GM21423 (cell line): Measurements from ENCODE around the gene MAP4.
"Not testable (repeated sequence)": the region's sequence is repeated elsewhere in the genome, so short reads cannot be mapped to it uniquely, and the experiment has no call there.

Experiments used
- ATAC-seq: cut with Tn5 transposase; IDR thresholded peaks from one replicate; pipeline ENCODE4 v1.9.1; 2021; ENCODE audit warnings: mild to moderate bottlenecking, moderate library complexity; ENCODE audit not compliant: unreplicated experiment

Gene MAP4, protein sequence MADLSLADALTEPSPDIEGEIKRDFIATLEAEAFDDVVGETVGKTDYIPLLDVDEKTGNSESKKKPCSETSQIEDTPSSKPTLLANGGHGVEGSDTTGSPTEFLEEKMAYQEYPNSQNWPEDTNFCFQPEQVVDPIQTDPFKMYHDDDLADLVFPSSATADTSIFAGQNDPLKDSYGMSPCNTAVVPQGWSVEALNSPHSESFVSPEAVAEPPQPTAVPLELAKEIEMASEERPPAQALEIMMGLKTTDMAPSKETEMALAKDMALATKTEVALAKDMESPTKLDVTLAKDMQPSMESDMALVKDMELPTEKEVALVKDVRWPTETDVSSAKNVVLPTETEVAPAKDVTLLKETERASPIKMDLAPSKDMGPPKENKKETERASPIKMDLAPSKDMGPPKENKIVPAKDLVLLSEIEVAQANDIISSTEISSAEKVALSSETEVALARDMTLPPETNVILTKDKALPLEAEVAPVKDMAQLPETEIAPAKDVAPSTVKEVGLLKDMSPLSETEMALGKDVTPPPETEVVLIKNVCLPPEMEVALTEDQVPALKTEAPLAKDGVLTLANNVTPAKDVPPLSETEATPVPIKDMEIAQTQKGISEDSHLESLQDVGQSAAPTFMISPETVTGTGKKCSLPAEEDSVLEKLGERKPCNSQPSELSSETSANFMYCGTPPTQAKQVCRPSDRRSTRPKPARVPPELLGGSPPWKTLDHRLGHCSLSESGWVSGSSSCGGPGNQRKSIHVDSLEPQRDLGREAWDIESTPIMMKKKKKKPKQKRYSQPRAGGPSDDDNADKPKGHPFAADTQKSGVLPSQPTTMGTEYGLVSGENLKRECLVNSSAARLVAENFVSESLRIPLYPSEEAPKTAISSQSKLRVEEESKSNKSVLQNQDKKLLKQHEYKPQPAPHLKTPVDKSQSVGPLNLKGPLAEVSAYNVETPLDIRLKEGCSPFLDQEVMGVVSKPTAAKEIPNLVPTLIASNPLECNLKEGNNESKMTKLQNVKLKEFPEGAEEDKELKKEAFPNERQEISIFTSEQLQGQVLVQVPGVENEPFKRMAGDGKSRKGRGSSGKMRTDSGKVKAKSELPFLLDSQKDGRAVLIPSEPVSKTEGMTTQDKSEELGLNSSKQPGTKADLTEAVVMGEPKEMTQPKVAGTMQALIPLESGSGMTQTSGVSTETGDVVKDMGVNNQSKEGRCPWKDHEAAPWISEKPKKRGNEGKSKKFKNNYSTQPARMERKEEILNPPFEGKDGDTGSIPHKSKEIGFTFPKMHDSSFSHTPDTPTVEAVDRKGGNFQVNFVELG (N-terminal part only)

GRCh38 chr3:48016301-48016973 lies at the start of gene MAP4:
Gene MAP4 (minus strand): TSS chr3:48016416. CDS start chr3:47998860, 17,556 bp downstream.
- ATAC-seq, result no peak

GRCh38 chr3:48065035-48065434 lies 48.8 kb upstream of the MAP4 start:
- ATAC-seq, result no peak

DNA sequence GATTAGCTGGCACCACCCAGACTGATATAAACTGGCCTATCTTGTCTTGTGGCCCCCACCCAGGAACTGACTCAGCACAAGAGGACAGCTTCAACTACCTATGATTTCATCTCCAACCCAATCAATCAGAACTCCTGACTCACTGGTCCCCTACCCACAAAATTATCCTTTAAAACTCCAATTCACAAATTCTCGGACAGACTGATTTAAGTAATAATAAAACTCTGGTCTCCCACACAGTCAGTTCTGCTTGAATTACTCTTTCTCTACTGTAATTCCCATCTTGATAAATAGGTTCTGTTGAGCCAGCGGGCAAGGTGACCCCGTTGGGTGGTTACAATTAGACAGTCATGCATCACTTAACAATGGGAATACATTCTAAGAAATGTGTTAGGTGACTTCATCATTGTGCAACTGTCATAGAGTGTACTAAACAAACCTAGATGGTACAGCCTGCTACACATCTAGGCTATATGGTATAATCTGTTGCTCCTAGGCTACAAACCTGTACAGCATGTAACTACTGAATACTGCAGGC lies 48.1 kb upstream of the MAP4 start:
- ATAC-seq, result no peak

DNA sequence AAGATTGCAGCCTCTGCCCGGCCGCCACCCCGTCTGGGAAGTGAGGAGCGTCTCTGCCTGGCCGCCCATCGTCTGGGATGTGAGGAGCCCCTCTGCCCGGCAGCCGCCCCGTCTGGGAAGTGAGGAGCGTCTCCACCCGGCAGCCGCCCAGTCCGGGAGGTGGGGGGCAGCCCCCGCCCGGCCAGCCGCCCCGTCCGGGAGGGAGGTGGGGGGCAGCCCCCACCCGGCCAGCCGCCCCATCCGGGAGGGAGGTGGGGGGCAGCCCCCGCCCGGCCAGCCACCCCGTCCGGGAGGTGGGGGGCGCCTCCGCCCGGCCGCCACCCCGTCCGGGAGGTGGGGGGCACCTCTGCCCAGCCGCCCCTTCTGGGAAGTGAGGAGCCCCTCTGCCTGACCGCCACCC lies 45.4 kb upstream of the MAP4 start:
- not testable (repeated sequence) for ATAC-seq

- ATAC-seq, result no peak
These were observed 41.9 kb upstream of the MAP4 start for GRCh38 chr3:48058091-48058490.

- no peak for ATAC-seq
These were observed 41.3 kb upstream of the MAP4 start for GRCh38 chr3:48057521-48057920.

DNA sequence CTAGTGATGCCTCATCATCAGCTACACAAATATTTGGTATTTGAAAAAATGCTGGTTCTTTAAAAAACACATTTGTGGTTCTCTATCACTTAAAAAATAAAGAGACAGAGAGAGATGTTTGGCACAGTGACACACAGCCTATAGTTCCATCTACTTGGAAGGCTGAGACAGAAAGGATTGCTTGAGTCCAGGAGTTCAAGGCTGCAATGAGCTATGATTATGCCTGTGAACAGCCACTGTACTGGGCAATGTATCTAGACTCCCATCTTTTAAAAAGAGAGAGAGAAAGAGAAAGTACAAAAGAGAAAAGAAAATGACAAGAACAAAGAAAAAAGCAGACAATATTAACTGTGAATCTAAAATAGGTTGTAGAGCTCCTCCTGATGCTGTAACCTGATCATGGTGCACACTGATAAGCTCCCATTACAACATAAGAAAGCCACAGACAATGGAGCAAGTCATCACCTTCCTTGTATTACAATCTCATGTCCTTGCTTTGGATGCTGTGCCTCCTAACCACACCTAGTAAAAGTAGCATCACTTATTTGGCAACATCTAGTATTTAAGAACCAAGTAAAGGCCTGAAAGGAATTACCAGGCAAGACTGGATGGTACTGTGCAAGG lies 31.7 kb upstream of the MAP4 start:
- no peak for ATAC-seq

DNA sequence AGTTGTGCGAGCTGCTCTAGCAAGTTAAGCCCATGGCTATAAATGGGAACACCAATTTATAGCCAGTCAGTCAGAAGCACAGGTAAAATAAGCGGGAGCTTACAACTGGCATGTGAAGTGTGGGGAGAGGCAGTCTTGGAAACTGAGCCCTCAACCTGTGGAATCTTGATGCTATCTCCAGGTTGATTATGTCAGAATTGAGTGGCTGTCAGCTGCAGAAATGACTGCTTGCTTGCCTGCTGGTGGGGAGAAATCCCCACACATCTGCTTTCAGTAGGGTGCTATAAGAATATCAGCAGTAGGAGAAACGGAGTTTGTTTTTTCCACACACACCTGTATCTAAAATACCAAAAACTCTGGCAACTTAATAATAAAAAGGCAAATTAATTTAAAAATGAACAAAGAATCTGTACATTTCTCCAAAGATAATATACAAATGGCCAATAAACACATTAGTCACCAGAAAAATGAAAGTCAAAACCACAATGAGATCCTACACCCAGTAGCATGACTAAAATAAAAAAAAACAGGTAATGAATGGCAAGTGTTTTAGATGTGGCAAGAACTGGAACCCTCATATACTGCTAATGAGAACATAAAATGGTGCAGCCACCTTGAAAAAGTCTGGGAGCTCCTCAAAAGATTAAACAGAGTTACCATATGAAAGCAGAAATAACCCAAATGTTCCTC lies 26.0 kb upstream of the MAP4 start:
- no peak for ATAC-seq

DNA sequence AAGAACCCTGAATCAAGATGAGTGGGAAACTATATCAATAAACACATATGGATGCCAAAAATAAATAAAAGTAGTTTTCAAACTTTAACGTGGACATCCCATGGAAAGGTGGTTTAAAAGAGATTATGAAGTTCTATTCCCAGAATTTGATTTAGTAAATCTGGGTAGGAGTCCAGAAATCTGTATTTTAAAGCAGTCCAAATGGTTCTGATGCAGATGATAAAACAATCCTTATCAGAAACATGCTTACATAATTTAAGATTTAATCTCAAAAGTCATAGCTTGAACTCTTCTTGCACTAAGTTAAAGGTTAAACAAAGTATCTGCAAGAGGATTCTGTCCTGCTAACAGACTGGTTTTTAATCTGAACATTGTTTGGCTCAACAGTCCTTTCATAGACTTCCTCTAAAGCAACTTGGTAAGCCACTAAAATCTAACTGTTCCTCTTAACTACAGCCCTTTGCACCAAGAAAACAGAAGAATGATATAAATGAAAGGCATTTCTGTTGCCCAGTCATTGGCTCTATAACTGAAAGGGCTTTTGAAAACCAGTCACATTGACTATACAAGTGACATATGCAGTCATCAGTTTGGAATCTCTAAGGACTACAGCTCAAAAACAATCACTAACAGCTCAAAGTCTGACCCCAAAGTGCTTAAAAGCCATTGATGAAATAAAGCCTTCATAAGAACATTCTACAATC lies 23.4 kb upstream of the MAP4 start:
- no peak for ATAC-seq

DNA sequence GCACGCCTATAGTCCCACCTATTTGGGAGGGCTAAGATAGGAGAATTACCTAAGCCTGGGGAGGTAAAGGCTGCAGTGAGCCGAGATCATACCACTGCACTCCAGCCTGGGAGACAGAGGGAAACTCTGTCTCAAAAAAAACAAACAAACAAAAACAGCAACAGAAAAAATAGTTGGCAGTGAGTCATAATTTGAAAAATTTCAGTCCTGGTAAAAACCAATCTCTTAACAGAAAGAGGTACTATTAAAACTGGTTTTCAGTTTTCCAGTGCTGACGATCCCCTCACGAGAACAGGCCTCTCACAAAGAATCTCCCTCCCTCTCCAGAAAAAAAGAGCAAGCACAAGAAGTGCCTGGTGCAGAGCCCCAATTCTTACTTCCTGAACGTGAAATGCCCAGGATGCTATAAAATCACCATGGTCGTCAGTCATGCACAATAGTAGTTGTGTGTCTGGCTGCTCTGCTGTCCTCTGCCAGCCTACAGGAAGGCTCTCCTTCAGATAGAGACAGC lies 22.8 kb upstream of the MAP4 start:
- ATAC-seq, result no peak

GRCh38 chr3:48034000-48034516 lies 17.8 kb upstream of the MAP4 start:
- no peak for ATAC-seq

GRCh38 chr3:48030188-48030587 lies 14.0 kb upstream of the MAP4 start:
- no peak for ATAC-seq

- ATAC-seq, result no peak
These were observed 11.0 kb upstream of the MAP4 start for GRCh38 chr3:48026951-48027908.

GRCh38 chr3:48026098-48026497 lies 9.9 kb upstream of the MAP4 start:
- no peak for ATAC-seq

DNA sequence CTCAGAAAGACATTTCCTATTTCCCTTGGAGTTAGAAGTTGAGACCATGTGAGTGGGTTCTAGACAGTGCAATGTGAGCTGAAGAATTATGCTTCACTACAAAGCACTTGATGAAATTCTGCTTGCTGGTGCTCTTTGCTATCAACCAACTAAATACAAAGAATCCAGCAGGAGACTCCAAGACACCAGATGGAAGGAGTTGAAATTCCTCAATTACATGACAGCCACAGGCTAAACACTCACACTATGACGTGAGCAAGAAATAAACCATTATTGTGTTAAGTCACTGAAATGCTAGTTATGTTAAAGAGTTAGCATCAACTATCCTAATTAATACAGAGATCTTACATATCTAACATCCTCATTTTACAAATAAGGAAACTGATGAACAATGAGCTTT lies 8.2 kb upstream of the MAP4 start:
- no peak for ATAC-seq

DNA sequence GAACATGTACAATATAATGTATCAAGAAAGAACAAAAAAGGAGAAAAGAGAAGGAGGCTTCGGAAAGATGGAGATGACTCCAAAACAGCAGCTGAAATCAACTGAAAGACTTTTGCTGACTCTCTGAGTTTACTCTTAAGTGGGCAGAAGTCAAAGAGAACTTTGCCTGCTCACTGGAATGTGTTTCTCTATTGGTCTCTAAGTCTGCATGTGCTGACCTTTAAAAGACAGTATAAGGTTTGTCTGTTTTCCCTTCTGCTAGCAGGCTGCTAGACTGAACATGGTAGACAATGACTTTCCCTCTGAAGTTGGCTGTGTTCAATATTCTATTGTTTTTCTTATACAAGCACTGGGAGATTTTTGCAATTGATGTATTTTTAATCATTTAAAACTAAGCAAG lies 7.2 kb upstream of the MAP4 start:
- ATAC-seq, result no peak

GRCh38 chr3:48022178-48022577 lies 6.0 kb upstream of the MAP4 start:
- ATAC-seq, result no peak
